SK-N-SH (cell line): Measurements from ENCODE around the gene BDNF. TPM values are rescaled to one million over a fixed set of nuclear protein-coding genes. Genes with fewer than 3 reads are reported as not detected.

ENCODE experiments used
- CTCF ChIA-PET: fragments of 300-600, 350-600 bp; formaldehyde crosslinking; extraction: SDS; loops from one replicate; lab custom pipeline; 2021; lab: Yijun Ruan, JAX
- POLR2A ChIA-PET: fragments of 350-600 bp; sonication (Branson Sonifier 250); formaldehyde crosslinking; extraction: SDS; loops from one replicate; lab custom pipeline; 2020; ENCODE audit warnings: antibody characterized with exemption, inconsistent platforms; lab: Yijun Ruan, JAX
- DNase-seq: peaks from one replicate; pipeline ENCODE4 v3.0.0; 2012
- H2AFZ ChIP-seq: fragments of 200-600 bp; sonication (generic); 2 replicates; pipeline ENCODE4 v1.8.1; 2016; ENCODE audit warnings: antibody characterized with exemption, mild to moderate bottlenecking, low read depth
- H3F3A ChIP-seq: fragments of 200-600 bp; sonication (generic); replicated peaks from 2 replicates; pipeline ENCODE3; 2016; ENCODE audit warnings: antibody characterized with exemption, mild to moderate bottlenecking; ENCODE audit not compliant: insufficient read depth
- H3K27ac ChIP-seq, 2 experiments: fragments of 200-500 bp in 1 of 2; fragments of 200-600 bp in 1 of 2; sonication (Bioruptor generic) in 1 of 2; sonication (generic), shearing (Covaris generic) in 1 of 2; 2 replicates each; pipeline versions ENCODE4 v1.5.1 to v1.6.1; 2014 to 2016; ENCODE audit warnings: low read depth in 2 of 2, inconsistent platforms in 1 of 2, low read length in 1 of 2, mild to moderate bottlenecking in 1 of 2, mixed read lengths in 1 of 2
- H3K27me3 ChIP-seq: fragments of 200-600 bp; sonication (generic), shearing (Covaris generic); 2 replicates; pipeline ENCODE4 v1.6.1; 2016; ENCODE audit warnings: mixed run types; ENCODE audit not compliant: insufficient read depth
- H3K36me3 ChIP-seq, 2 experiments: fragments of 200-500 bp in 1 of 2; fragments of 200-600 bp in 1 of 2; sonication (Bioruptor generic) in 1 of 2; sonication (generic) in 1 of 2; replicated peaks in 1 of 2; 2 replicates each; pipeline versions ENCODE3 to v1.5.1; 2014 to 2016; ENCODE audit warnings: low read length in 1 of 2, mild to moderate bottlenecking in 1 of 2; ENCODE audit not compliant: insufficient read depth in 2 of 2, control insufficient read depth in 1 of 2
- H3K4me1 ChIP-seq, 2 experiments: fragments of 200-500 bp in 1 of 2; fragments of 200-600 bp in 1 of 2; sonication (Bioruptor generic) in 1 of 2; sonication (generic), shearing (Covaris generic) in 1 of 2; 2 replicates each; pipeline versions ENCODE4 v1.5.1 to v1.6.1; 2014 to 2016; ENCODE audit warnings: low read depth in 1 of 2, low read length in 1 of 2, mixed run types in 1 of 2; ENCODE audit not compliant: insufficient read depth in 2 of 2, control insufficient read depth in 1 of 2
- H3K4me2 ChIP-seq: fragments of 200-600 bp; sonication (generic), shearing (Covaris generic); 2 replicates; pipeline ENCODE4 v1.6.1; 2017; ENCODE audit warnings: mixed run types
- H3K4me3 ChIP-seq, 2 experiments: fragments of 200-500 bp in 1 of 2; fragments of 200-600 bp in 1 of 2; sonication (Bioruptor generic) in 1 of 2; sonication (generic), shearing (Covaris generic) in 1 of 2; 2 replicates each; pipeline versions ENCODE4 v1.5.1 to v1.8.1; 2014 to 2016; ENCODE audit warnings: low read depth in 2 of 2, inconsistent platforms in 1 of 2, low read length in 1 of 2, mild to moderate bottlenecking in 1 of 2, mixed read lengths in 1 of 2, moderate library complexity in 1 of 2
- H3K79me2 ChIP-seq: fragments of 200-600 bp; sonication (generic); 2 replicates; pipeline ENCODE4 v1.8.1; 2017; ENCODE audit warnings: mild to moderate bottlenecking; ENCODE audit not compliant: insufficient read depth
- H3K9ac ChIP-seq: fragments of 200-600 bp; sonication (generic); 2 replicates; pipeline ENCODE4 v1.6.1; 2017; ENCODE audit warnings: mixed run types
- H3K9me2 ChIP-seq: fragments of 200-600 bp; sonication (generic); 2 replicates; pipeline ENCODE4 v1.6.1; 2017; ENCODE audit warnings: mixed run types
- H3K9me3 ChIP-seq: fragments of 200-600 bp; sonication (generic); 2 replicates; pipeline ENCODE4 v1.6.1; 2017; ENCODE audit warnings: mixed run types, mild to moderate bottlenecking, moderate library complexity
- H4K20me1 ChIP-seq: fragments of 200-600 bp; sonication (generic); 2 replicates; pipeline ENCODE4 v1.6.1; 2017; ENCODE audit warnings: mild to moderate bottlenecking, mixed run types; ENCODE audit not compliant: insufficient read depth
- CTCF ChIP-seq: fragments of 200-600 bp; sonication (generic); IDR thresholded peaks from 2 replicates; pipeline ENCODE4 v1.6.1; 2017; ENCODE audit warnings: antibody characterized with exemption, mild to moderate bottlenecking, moderate library complexity
- EP300 ChIP-seq, 2 experiments: IDR thresholded peaks; 2 replicates each; pipeline versions ENCODE4 v1.4.0 to v1.6.1; 2012; ENCODE audit warnings: borderline replicate concordance in 1 of 2, low read depth in 1 of 2, low read length in 1 of 2
- EZH2phosphoT487 ChIP-seq: fragments of 200-600 bp; sonication (generic); IDR thresholded peaks from 2 replicates; pipeline ENCODE4 v1.6.1; 2017; ENCODE audit warnings: low read depth, mixed run types, mild to moderate bottlenecking, antibody characterized with exemption, moderate library complexity, borderline replicate concordance
- FOXJ3 ChIP-seq: sonication (generic); formaldehyde crosslinking; IDR thresholded peaks from 2 replicates; pipeline ENCODE4 v1.5.1; 2020; ENCODE audit warnings: mild to moderate bottlenecking, missing genetic modification reagents
- GABPA ChIP-seq: IDR thresholded peaks from 2 replicates; pipeline ENCODE4 v1.4.0; 2012; ENCODE audit warnings: low read depth, mild to moderate bottlenecking
- GATA2 ChIP-seq: sonication (generic); formaldehyde crosslinking; IDR thresholded peaks from 2 replicates; pipeline ENCODE4 v1.5.0; 2020; ENCODE audit warnings: mild to moderate bottlenecking, missing genetic modification reagents
- NFIC ChIP-seq: IDR thresholded peaks from 2 replicates; pipeline ENCODE4 v1.4.0; 2012; ENCODE audit warnings: borderline replicate concordance
- NRF1 ChIP-seq: IDR thresholded peaks from 2 replicates; pipeline ENCODE4 v1.6.1; 2012; ENCODE audit warnings: low read depth, mild to moderate bottlenecking, low read length
- PBX3 ChIP-seq: IDR thresholded peaks from 2 replicates; pipeline ENCODE4; 2012
- RAD21 ChIP-seq: IDR thresholded peaks from 2 replicates; pipeline ENCODE4 v1.6.1; 2012; ENCODE audit warnings: mild to moderate bottlenecking, low read length
- RFX5 ChIP-seq: IDR thresholded peaks from 2 replicates; pipeline ENCODE4 v1.6.1; 2012; ENCODE audit warnings: mild to moderate bottlenecking, improper control_type of control experiment, low read length
- RXRA ChIP-seq: IDR thresholded peaks from 2 replicates; pipeline ENCODE4 v1.4.0; 2012; ENCODE audit warnings: low read depth, mild to moderate bottlenecking, borderline replicate concordance
- TEAD4 ChIP-seq: IDR thresholded peaks from 2 replicates; pipeline ENCODE4 v1.4.0; 2012; ENCODE audit warnings: mild to moderate bottlenecking, borderline replicate concordance; ENCODE audit not compliant: insufficient read depth
- YY1 ChIP-seq: IDR thresholded peaks from 2 replicates; pipeline ENCODE4 v1.4.0; 2012; ENCODE audit warnings: low read depth, mild to moderate bottlenecking
- WGBS: methylation state at CpG from one replicate; pipeline ENCODE4 v1.1.6; 2017; ENCODE audit warnings: low lambda C conversion rate; 5-methylcytosine and 5-hydroxymethylcytosine counted together
- polyA plus RNA-seq, 3 experiments: library from polyadenylated mRNA; depleted of rRNA; stranded (reverse); fragments of >200 nt; gene quantifications; 2 replicates each; pipeline ENCODE4 v1.2.3, GENCODE V29; 2012
- TF ChIP-seq, protein P1 (sequence below): IDR thresholded peaks from 2 replicates; pipeline ENCODE4 v1.4.0; 2012; ENCODE audit warnings: low read depth, borderline replicate concordance
- TF ChIP-seq, protein P2 (sequence below): IDR thresholded peaks from 2 replicates; pipeline ENCODE4 v1.4.0; 2012; ENCODE audit warnings: low read depth, borderline replicate concordance

BDNF gene
- polyA plus RNA-seq, 1 of the 3 experiments (the other 2 are of a cell fraction), result 21.3 TPM

DNA sequence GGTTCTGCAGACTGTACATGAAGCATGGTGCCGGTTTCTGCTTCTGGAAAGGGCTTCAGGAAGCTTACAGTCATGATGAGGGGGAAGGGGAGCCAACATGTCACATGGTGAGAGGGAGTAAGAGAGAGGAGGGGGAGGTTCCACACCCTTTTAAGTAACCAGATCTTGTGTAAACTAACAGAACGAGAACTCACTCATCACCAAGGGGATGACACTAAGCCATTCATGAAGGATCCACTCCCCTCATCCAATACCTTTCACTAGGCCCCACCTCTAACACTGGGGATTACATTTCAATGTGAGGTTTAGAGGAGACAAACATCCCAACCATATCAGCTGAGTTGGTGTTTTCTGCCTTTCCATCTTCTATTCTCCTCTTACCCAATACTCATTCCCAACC is 83.5 kb downstream of the BDNF start:
- no peaks in the 10 kb centered on the region; a peak in 1 of 4 replicates for H3K4me1 ChIP-seq
- no peaks in the 10 kb centered on the region for H3F3A ChIP-seq
- ChIA-PET CTCF (no interaction called here), POLR2A (no interaction called here)
- DNase-seq, result no peak
- no peak for TF ChIP-seq FOXJ3 (CRISPR knock-in tag)
- H2AFZ ChIP-seq, result no peak overlapping the region
- H3K4me3 ChIP-seq, result no peak overlapping the region
- H3K36me3 ChIP-seq, result no peaks in the 10 kb centered on the region
- 41% methylated on average over 2 of the region's 2 CpGs for whole genome bisulfite sequencing
- H3K27me3 ChIP-seq, result no peaks in the 10 kb centered on the region
- H3K4me2 ChIP-seq, result no peak overlapping the region
- no peaks in the 10 kb centered on the region for H3K9me2 ChIP-seq
- no peak overlapping the region for H3K27ac ChIP-seq
- H3K79me2 ChIP-seq, result no peaks in the 10 kb centered on the region
- no peak overlapping the region for H3K9ac ChIP-seq
- no peaks in the 10 kb centered on the region for H3K9me3 ChIP-seq
- H4K20me1 ChIP-seq, result no peaks in the 10 kb centered on the region

- Histone ChIP-seq H2AFZ (no peak overlapping the region), H3K79me2 (no peaks in the 10 kb centered on the region), H3K4me1 (no peaks in the 10 kb centered on the region; a peak in 1 of 4 replicates), H3K4me2 (no peak overlapping the region)
- DNase-seq, result no peak
- 76% methylated on average over 5 of the region's 5 CpGs for WGBS
- TF ChIP-seq RXRA (no peak), GATA2 (CRISPR knock-in tag) (no peak), GABPA (no peak), NFIC (no peak), RFX5 (no peak), YY1 (no peak), RAD21 (no peak)
- TF ChIP-seq, protein P1, sequence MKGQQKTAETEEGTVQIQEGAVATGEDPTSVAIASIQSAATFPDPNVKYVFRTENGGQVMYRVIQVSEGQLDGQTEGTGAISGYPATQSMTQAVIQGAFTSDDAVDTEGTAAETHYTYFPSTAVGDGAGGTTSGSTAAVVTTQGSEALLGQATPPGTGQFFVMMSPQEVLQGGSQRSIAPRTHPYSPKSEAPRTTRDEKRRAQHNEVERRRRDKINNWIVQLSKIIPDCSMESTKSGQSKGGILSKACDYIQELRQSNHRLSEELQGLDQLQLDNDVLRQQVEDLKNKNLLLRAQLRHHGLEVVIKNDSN, result no peak
- TF ChIP-seq, all 33 proteins: peak for 0
- Histone ChIP-seq H3K9me3 (no peaks in the 10 kb centered on the region), H4K20me1 (no peaks in the 10 kb centered on the region), H3K36me3 (no peaks in the 10 kb centered on the region), H3F3A (no peaks in the 10 kb centered on the region), H3K27me3 (no peaks in the 10 kb centered on the region), H3K4me3 (no peak overlapping the region), H3K27ac (no peak overlapping the region), H3K9me2 (no peaks in the 10 kb centered on the region), H3K9ac (no peak overlapping the region)
- ChIA-PET CTCF (interaction anchor here (1.1 kb wide), 1 partner anchor 27 kb away, joined by 3 read pairs; no protein-coding TSS in a partner anchor), POLR2A (no interaction called here)
Observed at GRCh38 chr11:27615833-27616232, 84.4 kb downstream of the BDNF start.

DNA sequence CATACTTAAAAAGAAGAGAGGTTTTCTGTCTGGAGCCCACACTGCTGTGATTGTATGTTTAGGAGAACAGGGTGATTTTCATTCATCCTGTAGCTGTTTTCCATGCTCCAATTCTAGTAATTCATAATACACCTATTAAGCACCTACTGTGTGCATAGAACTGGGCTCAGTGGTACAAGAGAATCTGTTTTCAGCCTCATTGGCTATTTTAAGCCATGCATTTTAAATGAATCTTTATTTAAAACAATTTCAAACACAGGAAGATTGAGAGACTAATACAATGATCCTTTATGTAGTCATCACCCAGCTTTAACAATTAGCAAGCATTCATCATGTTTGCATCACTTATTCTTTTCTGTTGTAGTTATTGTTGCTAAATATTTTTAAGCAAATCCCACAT is 86.2 kb downstream of the BDNF start:
- Histone ChIP-seq H4K20me1 (no peaks in the 10 kb centered on the region), H3K27me3 (no peaks in the 10 kb centered on the region), H3K9me3 (no peaks in the 10 kb centered on the region), H3K4me1 (no peaks in the 10 kb centered on the region; a peak in 1 of 4 replicates), H3F3A (no peaks in the 10 kb centered on the region), H3K4me2 (no peak overlapping the region), H3K79me2 (no peaks in the 10 kb centered on the region), H3K27ac (no peak overlapping the region), H3K36me3 (no peaks in the 10 kb centered on the region), H2AFZ (no peak overlapping the region), H3K9ac (no peak overlapping the region), H3K9me2 (no peaks in the 10 kb centered on the region), H3K4me3 (no peak overlapping the region)
- DNase-seq, result no peak
- ChIA-PET CTCF (interaction anchor here (1.1 kb wide), 1 partner anchor 9 kb away, joined by 3 read pairs; no protein-coding TSS in a partner anchor), POLR2A (no interaction called here)
- TF ChIP-seq PBX3 (no peak), NRF1 (no peak), TEAD4 (no peak), EP300 (IDR thresholded peaks at IDR 0.05; ENCODE audit: borderline replicate concordance in 1 of 2, low read depth in 1 of 2, low read length in 1 of 2) (no peak), EZH2phosphoT487 (no peak), RXRA (no peak), CTCF (no peak)
- TF ChIP-seq, protein P2, sequence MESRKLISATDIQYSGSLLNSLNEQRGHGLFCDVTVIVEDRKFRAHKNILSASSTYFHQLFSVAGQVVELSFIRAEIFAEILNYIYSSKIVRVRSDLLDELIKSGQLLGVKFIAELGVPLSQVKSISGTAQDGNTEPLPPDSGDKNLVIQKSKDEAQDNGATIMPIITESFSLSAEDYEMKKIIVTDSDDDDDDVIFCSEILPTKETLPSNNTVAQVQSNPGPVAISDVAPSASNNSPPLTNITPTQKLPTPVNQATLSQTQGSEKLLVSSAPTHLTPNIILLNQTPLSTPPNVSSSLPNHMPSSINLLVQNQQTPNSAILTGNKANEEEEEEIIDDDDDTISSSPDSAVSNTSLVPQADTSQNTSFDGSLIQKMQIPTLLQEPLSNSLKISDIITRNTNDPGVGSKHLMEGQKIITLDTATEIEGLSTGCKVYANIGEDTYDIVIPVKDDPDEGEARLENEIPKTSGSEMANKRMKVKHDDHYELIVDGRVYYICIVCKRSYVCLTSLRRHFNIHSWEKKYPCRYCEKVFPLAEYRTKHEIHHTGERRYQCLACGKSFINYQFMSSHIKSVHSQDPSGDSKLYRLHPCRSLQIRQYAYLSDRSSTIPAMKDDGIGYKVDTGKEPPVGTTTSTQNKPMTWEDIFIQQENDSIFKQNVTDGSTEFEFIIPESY, result no peak
- TF ChIP-seq, protein P1, result no peak
